GM18519 (cell line): ENCODE data around the gene ING1.

Source experiments
- ATAC-seq: cut with Tn5 transposase; IDR thresholded peaks from one replicate; pipeline ENCODE4 v1.9.1; 2021; ENCODE audit warnings: mild to moderate bottlenecking, moderate library complexity; ENCODE audit not compliant: unreplicated experiment, low FRiP score

The ING1 gene

GRCh38 chr13:110769097-110769496 is 55.6 kb downstream of the ING1 start:
- no peak for ATAC-seq

GRCh38 chr13:110770678-110771077 is 57.2 kb downstream of the ING1 start:
- no peak for ATAC-seq

- no peak for ATAC-seq
These were observed 57.7 kb downstream of the ING1 start for GRCh38 chr13:110771194-110771593.

- ATAC-seq: no peak
These were observed 58.8 kb downstream of the ING1 start for GRCh38 chr13:110772091-110772984.
